Measurements from ENCODE around the gene ARMS2.

Gene ARMS2, protein sequence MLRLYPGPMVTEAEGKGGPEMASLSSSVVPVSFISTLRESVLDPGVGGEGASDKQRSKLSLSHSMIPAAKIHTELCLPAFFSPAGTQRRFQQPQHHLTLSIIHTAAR

DNA sequence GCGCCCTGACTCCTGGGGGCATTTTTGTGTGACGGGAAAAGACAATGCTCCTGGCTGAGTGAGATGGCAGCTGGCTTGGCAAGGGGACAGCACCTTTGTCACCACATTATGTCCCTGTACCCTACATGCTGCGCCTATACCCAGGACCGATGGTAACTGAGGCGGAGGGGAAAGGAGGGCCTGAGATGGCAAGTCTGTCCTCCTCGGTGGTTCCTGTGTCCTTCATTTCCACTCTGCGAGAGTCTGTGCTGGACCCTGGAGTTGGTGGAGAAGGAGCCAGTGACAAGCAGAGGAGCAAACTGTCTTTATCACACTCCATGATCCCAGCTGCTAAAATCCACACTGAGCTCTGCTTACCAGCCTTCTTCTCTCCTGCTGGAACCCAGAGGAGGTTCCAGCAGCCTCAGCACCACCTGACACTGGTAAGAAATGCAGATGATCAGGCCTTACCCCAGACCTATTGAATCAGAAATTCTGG, at the start of gene ARMS2:
ARMS2 (plus strand) TSS at position 51 of the 478 bp plus-strand sequence; CDS start at position 126, 75 bp downstream.
- no peak for DNase-seq (ENCODE audit: low read depth)

DNA sequence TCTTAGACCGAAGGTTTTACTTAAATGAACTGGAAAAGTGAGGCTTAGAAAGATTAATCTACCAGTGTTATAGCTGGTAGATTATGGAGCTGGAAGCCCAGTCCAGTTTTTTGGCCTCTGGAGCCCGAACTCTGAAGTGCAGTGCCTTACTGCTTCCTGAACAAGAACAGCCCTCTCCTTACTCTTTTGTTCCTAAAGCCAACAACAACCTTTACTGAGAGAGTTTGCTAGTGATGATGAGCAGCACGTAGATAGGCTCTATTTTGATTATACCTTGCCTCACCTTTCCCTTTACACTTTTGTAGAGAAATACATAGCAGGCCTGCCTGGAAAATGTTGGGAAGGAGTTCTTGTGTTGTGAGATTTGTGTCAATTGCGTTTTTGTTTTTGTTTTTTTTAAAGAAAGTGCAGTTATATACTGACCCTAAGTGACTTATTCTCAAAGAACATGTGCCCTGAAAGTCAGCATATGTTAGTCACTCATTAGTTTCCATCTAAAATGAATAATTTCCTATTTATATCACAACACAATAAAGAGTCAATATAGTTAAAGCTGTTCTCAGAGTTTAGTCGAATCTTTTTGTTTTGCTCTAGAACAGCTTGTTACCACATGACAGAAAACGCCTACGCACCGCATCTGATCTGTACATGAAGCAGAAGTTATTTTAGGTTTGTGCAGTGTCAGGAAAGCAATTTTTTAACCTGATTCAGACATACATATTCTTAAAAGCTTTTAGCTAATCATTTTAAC, 46.9 kb upstream of the ARMS2 start:
- DNase-seq (ENCODE audit: low read depth) = no peak

DNA sequence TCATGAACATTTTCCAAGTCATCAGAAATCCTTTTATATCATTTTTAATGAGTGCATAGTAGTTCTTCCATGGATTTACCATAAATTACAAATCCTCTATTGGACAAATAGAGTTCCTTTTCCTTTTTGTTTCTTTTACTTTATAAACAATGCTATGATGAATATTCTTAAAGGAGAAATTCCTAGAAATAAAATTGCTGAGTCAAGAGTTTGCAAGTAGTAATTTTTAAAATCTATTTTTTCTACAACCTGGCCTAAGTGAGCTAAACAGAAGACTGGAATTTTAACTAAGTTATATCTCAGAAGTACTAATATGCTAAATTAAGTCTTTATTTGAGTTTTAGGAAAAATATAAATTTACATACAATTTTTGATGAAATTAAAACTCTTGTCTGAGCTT, 41.1 kb upstream of the ARMS2 start:
- no peak for DNase-seq (ENCODE audit: low read depth)

DNA sequence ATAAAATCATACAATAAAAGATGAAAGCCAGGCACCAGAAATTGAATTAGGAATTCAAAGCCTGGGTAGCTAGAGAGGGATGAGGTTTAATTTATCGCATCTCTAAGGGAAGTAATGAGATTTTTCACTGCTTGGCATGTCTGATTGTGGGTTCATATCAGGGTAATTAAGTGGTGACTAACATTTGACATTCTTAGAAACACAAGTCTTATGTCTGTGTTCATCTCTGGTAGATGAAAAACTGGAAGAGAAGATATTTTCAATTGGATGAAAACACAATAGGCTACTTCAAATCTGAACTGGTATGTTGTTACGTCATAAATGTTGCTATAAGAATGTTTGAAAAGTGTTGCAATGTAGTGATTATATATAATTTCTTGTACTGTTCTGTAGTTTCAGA, 36.8 kb upstream of the ARMS2 start:
- DNase-seq (ENCODE audit: low read depth) = peak; percentile 46

DNA sequence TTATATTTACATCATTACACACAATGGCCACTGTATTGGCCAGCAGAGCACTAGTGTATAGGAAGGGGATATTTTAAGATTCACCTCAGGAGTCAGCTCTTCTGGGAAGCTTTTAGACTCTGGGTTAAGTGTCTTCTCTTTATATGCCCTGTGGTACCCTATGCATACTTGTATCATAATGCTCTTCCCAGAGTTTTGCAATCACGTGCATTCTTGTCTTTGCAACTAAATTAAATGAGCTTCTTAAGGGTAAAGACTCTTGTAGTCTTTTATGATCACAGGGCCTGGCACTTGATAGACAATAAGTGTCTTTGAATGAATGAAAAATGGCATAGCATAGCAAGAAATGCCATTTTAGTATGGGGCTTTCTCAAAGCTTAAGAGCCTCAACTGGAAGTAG, 35.4 kb upstream of the ARMS2 start:
- peak; percentile 35 for DNase-seq (ENCODE audit: low read depth)

DNA sequence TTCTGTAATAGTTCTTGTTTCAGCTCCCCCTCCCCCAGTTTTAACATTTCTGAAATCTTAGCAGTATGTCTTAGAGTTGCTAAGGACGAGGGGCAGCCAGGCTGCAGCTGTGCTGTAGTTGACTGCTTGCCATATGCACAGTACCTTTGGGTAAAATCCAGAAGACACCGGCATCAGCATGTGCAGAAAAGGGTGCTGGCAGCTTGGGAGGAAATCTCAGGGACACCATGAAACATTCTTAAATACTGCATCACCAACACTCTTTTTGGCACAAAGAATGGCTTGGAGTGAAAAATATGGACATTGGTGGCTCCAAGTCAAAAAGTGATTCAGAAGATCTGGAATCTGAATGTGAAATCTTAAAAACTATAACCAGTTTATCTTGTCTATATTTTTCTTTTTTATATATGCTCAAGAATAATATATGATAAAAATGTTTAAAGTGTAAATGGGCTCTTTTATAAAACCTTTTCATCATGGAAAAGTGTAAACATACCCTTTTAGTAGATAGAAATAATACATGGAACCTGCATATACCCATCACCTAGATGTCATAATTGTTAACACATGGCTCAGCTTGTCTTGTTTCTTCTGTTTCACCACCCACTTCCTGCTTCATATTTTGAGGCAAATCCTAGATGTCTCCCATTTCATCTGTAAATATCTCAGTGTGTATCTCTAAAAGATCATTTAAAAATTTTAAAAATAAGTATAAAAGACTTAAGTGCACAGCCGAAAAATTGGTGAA, 34.4 kb upstream of the ARMS2 start:
- peak; percentile 68 for DNase-seq (ENCODE audit: low read depth)

DNA sequence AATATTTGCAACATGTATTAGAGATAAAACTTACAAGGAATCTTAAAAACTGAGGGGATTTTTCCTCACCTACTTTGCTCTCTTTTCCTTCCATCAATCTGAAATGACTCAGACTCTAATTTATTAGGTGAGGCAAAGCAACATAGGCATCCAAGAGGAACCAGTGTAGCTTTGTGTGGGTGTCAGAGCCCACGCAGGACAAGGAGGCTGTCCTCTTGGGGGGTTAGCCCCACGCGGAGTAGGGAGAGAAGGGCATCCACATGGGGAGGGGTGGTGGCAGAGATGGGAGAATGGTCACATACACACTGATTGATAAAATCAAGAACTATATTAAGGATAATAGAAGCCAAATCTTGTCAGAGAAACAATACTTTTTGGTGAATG, 33.8 kb upstream of the ARMS2 start:
- no peak for DNase-seq (ENCODE audit: low read depth)

DNA sequence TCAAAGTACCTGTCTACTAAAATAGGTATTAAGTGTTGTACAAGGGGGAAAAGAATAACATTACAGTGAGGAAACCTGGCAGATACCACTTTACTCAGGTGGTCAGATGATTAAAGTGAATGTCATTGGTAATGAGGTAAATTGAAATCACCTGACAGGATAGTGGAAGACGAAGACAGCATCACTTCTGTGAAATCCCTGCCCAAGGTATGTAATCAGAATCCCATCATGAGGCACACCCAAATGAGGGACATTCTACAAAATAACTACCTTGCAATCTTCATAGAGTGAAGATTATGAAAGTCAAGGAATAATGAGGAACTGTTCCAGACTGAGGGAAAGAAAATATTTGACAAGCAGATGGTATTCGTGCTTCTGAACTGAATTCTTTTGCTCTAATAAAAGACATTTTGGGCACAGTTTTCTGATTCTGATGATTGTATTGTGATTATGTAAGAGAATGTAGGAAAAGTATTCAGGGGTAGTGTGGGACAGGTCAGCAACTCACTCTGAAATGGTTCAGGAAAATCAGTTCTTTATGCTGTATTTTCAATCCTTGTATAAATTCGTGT, 33.3 kb upstream of the ARMS2 start:
- no peak for DNase-seq (ENCODE audit: low read depth)

DNA sequence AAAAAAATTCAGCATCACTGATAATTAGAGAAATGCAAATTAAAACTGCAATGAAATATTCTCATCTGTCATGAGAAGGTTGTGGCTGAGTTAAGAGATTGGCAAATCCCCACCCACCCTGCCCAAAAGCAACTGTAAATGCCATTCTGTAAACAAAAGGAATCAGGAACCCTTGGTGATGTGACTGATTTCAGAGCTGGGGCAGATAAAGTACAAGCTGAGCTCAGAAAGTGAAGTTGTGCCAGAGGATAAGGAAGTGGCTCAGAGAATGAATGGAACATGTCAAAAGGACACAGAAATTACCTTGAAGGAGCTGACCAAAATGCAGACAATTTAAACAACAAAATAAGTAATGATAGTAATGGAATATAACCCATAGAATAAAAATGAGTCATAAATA, 32.7 kb upstream of the ARMS2 start:
- DNase-seq (ENCODE audit: low read depth) = no peak

DNA sequence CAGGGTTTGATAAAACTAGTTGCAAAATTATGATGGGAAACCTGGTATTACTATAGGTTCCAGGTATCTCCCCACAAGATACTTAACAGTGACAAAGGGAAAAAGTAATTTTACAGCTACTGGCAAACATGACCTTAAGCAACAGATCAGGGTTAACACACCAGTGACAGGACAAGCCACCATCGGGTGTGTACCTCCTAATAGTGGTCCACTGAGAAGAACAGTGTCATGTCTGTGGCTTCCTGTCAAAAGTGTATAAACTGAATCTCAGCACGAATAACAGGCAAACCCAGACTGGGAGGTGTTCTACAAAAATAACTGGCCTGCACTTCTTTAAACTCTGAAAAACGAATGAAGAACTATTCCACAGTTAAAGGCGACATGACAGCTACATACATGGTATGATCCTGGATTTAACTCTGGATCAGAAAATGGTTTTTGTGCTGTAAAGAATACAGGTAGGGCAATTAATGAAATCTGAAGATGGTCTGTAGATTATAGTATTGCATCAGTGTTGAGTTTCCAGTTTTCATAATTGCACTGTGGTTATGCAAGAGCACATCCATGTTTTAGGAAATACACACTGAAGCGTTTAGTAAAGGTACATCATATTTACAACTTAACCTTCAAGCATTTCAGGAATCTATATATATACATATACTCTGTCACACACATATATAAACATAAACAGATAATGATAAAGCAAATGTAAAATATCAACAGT, 32.0 kb upstream of the ARMS2 start:
- no peak for DNase-seq (ENCODE audit: low read depth)

DNA sequence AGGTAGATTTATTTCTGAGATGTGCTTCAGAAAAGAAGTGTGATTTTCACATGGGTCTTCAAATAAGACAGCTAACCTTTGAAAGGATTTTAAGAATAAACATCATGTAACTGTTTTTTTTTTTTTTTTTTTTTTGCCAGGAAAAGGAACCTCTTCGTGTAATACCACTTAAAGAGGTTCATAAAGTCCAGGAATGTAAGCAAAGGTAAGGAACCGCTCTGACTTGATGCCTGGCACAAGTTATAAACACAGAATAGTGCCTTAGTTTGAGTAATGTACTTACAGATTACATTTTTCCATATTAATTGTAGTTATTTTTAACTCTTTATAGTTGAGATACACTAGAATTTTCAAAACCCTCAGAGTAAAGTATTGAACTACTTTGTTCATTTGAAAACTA, 30.4 kb upstream of the ARMS2 start:
- no peak for DNase-seq (ENCODE audit: low read depth)

DNA sequence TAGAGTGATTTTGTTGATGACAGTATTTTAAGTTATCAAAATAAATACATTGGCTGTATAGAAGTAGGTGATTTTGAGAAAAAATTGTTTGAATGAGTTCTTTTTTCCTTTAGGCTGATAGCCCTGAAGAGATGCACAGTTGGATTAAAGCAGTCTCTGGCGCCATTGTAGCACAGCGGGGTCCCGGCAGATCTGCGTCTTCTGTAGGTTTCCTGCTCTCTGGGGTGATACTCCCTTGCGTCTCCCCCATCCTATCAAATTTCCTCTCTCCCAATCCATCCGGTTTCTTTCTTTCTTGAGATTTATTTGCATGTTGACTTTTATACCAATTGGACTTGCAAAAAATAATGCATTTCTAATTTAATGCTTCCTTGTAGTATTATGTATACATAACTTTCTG, 27.6 kb upstream of the ARMS2 start:
- no peak for DNase-seq (ENCODE audit: low read depth)

DNA sequence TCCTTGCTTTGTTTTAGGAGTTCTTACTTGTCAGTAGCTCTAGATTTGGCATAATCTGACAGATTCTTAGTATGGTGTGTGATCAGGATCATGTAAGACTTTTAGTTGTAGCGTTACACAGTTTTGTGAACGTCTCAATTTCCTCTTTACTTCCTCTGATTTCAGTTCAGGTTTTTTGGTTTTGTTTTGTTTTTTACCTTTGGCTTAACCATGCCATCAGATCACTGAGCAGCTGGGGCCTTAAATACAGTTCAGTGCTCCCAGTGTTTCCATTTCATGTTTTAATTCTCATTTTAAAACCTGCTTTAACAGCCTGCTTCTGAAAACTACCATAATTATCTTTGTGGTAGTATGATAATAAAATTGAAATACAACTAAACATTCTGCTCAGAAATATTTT, 27.2 kb upstream of the ARMS2 start:
- no peak for DNase-seq (ENCODE audit: low read depth)

DNA sequence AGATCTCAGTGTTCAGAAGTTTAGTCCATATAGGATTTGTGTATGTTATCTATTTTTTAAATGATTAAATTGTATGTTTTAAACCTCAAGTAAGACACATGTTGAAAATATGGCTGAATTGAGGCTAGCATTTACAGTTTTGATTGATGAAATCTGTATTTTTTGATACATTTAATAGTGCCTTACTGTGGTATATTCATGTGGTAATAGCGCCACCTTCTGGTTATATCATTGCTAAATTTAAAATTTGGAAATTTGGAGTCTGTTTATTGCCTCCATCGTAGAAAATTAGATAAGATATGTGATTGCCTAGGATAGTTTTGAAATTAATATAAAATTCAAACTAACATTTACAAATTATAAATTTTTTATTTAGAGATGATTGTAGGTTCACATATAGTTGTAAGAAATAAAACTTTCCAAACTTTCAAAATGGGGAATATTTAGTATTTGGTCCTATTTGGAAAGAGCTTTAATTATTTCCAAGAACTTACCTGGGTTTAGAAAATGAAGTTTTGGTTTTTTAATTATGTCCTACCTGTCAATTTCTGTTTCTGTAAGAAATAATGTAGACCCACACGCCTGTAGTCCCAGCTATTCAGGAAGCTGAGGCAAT, 19.1 kb upstream of the ARMS2 start:
- peak; percentile 37 for DNase-seq (ENCODE audit: low read depth)

DNA sequence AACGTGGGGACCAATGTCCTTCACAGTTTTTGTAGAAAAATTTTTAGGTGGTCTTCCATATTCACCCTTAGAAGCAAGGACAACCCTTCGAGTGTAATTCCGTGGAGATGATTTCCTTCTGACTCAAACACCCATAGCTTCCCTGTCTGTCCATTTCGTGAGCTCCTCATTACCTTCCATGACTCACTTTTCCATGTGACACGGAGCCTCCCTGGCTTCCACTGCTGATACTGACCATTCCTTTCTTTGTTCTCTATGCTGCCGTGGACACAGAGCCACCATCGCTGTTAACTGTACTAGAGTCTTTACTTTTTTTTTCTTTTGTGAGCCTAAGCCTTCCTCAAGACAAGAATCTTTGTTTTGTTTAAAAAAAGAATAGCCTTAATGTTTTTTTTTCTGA, 12.5 kb upstream of the ARMS2 start:
- peak; percentile 67 for DNase-seq (ENCODE audit: low read depth)

DNA sequence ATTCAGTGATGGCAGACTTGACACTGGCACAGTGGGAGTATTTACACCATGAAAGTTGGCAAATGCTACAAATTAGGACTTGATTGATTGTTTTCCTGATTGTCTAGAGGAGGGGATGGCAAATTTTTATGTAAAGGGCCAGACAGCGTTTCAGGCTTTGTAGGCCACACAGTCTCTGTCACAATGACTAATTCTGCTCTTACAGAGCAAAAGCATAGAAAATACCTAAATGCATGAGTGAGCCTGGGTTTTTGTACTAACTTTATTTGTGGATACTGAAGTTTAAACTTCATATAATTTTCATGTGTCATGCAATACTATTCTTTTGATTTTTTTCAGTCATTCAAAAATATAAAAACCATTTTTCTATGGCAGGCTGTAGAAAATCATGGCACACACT, 9.0 kb upstream of the ARMS2 start:
- no peak for DNase-seq (ENCODE audit: low read depth)

DNA sequence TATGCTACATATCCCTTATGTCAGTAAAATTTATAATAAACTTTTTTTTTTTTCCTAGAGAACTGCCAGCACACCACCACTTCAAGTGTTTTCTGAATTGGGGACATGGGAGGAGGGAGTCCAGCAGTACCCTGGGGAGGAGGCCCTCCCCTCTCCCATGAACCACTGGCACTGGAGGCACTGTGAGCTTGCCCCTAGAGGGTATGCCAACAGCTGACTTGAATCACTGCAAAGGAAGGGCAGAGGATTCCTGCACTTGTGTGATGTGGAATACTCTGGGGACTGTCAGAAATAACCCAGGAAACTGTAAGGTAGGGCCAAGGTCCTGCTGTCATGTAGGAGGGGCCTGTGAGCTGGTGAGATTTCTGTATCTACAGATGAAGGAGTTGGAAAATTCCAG, 8.5 kb upstream of the ARMS2 start:
- no peak for DNase-seq (ENCODE audit: low read depth)

DNA sequence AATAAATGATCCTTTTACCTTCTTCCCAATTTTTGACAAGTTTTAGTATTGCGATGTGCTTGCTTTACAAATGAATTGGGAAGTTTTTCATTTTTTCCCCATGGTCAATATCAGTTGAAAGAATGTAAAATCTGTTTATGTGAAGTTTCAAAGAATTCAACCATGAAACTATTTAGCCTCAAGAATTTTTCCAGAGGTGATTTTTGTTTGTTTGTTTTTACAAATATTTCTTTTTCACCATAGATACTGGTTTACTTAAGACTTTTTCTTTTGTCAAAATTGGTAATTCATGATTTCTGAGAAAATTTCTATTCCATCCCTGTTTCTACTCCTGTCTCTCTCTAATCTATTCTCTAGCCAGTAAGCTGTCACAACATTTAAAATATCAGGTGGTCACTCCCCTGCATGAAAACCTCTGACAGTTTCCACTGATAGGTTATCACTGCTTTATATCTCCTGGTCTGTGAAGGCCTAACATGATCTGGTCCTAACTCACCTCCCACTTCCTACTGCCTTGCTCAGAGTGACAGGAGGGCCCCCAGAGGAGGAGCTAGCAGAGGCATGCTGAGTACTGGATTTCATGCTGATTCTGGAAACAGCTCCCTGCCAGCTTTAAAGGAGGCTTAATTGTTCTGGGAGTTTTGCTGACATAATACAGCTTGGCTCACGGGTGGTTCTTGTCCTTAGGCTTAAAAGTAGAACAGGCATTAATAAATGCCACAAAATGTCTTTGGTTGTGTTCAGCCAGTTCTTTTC, 7.6 kb upstream of the ARMS2 start:
- peak; percentile 32 for DNase-seq (ENCODE audit: low read depth)

DNA sequence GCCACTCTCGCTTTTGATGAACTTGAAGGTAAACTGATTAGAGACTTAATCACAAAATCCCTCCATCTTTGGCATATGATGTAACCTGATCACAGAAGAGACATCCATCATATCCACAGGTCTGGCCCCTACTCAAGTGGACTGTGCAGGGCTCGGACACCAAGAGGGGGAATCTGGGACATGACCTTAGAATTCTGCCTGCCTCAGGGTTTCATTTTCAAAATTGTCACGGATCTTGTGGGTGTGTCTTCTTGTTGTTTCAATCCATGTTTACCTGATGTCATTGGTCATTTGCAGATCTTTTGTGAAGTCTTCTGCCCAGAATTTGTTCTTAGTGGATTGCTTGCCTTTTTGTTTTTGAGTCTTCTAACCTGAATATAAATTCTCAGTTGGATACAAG, 5.9 kb upstream of the ARMS2 start:
- DNase-seq (ENCODE audit: low read depth) = no peak

DNA sequence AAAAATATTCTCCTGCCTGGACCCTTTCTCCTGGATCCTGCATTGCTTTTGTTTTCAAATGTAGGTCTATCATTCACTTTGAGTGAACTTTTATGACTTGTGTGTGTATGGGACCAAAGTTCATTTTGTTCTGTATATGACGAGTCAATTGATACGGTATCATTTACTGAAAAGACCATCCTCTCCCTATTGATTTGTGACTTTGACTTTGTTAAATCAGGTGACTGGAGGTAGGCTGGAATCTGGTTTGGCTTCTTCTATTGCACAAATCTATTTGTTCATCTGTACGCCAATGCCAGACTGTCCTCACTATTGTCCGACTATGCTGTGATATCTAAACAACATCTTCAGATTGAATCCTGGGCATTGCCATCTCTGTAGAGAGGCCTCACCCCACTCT, 5.3 kb upstream of the ARMS2 start:
- no peak for DNase-seq (ENCODE audit: low read depth)

DNA sequence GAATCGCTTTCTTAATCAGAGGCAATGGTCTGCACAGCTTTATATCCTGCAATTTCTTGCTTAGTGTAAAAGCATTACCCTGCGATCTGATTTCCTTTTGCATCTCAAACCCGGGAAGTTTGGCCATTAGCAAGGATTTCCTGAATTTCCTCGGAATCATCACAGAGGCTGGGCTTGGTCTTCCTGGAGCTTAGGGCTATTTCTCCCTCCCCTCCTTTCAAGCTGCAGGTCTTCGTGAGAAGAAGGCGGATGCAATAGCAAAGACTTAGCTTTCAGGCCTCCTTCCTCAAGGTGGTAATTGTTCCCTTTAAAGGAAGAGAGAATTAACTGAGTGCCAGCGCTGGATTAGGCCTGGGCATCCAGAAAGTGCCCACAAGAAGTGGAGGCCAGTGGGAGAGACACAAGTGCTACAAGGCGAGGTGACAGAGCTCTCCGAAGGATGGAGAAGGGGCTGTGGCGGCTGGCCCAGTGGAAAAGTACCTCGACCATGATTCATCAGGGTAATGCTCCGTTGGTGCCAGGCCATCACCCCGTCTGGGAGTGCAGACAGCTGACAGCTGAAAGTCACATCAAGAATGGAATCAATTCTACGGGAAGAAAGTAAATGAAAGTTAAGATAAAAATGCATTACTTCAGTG, 4.0 kb upstream of the ARMS2 start:
- DNase-seq (ENCODE audit: low read depth) = no peak
